AG09319 (cell line): ENCODE results near the gene DDX10.
"Not testable (repeated sequence)": the region's sequence is repeated elsewhere in the genome, so short reads cannot be mapped to it uniquely, and the experiment has no call there.

ENCODE experiments used
- DNase-seq: peaks from one replicate; pipeline ENCODE4 v3.0.0-alpha.2; 2010; ENCODE audit warnings: low read depth; ENCODE audit errors: extremely low read depth
- TF ChIP-seq, protein P1 (sequence below): IDR thresholded peaks from 2 replicates; pipeline ENCODE4 v1.5.1; 2011; ENCODE audit warnings: low read depth, mild to moderate bottlenecking, inconsistent platforms, low read length, moderate library complexity

The DDX10 gene

DNA sequence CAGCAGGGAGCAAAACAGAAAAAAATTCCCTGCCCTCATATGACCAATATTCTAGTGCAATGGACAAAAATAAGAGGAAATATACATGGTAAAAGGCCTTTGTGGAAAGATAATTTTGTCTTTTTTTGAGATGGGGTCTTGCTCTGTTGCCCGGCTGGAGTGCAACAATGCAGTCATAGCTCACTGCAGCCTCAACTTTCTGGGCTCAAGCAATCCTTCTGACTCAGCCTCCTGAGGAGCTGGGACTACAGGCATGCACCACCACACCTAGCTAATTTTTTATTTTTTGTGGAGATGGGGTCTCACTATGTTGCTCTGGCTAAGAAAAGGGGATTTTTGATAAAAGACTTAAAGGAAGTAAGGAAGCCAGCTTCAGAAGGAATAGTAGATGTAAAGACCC, 25.7 kb upstream of the DDX10 start:
- DNase-seq: no peak
- TF ChIP-seq, protein P1, sequence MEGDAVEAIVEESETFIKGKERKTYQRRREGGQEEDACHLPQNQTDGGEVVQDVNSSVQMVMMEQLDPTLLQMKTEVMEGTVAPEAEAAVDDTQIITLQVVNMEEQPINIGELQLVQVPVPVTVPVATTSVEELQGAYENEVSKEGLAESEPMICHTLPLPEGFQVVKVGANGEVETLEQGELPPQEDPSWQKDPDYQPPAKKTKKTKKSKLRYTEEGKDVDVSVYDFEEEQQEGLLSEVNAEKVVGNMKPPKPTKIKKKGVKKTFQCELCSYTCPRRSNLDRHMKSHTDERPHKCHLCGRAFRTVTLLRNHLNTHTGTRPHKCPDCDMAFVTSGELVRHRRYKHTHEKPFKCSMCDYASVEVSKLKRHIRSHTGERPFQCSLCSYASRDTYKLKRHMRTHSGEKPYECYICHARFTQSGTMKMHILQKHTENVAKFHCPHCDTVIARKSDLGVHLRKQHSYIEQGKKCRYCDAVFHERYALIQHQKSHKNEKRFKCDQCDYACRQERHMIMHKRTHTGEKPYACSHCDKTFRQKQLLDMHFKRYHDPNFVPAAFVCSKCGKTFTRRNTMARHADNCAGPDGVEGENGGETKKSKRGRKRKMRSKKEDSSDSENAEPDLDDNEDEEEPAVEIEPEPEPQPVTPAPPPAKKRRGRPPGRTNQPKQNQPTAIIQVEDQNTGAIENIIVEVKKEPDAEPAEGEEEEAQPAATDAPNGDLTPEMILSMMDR: no peak

DNA sequence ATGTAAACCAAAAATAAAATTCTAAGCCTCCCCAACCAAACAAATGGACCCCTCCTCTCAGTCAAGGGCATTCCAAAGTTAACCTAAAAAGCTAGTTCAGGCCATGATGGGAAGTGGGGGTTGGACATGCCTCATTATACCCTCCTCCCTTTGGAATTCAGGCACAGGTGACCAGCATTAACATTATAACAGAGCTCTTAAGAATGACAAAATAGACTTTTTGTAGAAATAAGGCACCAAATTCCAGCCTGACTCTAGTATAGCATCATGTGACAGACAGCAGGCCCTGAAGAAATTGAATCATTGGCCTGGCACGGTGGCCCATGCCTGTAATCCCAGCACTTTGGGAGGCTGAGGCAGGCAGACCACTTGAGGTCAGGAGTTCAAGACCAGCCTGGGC, 23.1 kb upstream of the DDX10 start:
- not testable (repeated sequence) for DNase-seq

DNA sequence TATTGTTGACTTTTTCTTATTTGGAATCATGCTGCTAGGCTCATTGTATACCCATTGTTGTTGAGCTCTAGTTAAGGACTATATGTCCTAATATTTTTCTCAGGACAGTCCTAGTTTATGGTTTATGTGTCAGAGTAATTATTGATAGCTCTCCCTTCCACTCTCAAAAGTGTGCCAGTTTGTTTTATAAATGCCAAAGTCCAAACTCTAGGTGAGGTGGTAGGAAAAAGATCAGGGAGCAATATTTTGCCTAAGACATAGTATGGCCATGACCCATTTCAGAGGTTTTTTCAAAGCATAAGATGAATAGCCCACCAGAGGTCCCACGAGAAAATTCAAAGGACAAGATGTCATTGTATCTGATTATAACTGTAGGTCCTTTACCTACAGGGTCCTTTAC, 20.9 kb upstream of the DDX10 start:
- DNase-seq: no peak
- TF ChIP-seq, protein P1: no peak

GRCh38 chr11:108645970-108646369, 18.9 kb upstream of the DDX10 start:
- TF ChIP-seq, protein P1: no peak
- DNase-seq: no peak

GRCh38 chr11:108647387-108647700, 17.5 kb upstream of the DDX10 start:
- TF ChIP-seq, protein P1: no peak
- DNase-seq: no peak

DNA sequence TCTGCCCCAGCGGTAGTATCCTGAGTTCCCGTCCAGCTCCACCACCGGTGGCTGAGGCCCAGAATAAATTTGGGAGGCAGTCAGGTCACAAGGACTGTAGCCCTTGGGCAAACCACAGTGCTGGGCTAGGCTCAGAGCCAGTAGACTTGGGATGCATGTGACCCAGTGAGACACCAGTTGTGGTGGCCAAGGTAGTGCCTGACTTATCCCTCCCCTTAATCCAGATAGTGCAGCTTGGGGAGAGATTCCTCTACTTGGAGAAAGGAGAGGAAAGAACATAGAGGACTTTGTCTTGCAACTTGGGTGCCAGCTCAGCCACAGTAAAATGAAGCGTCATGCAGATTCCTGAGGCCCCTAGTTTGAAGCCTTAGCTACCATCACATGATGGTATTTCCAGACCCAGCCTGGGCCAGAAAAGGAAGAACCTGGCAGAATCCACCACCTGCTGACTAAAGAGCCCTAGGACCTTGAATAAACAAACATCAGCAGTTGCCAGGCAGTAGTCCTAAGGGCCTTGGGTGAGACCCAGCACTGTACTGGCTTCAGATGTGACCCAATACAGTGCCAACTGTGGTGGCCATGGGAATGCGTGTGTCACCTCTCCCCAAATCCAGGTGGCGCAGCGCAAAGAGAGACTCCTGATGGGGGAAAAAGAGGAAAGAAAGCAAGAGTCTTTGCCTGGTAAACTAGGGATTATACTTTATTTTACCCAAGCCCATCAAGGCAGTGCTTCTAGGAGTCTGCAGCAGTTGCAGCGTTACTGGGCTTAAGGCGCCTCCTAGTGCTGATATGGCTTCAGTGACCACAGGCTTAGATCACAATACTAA, 17.0 kb upstream of the DDX10 start:
- DNase-seq: peak; percentile 68
- TF ChIP-seq, protein P1: peak; percentile 93

- TF ChIP-seq, protein P1: no peak
- DNase-seq: no peak
Measured at GRCh38 chr11:108648528-108648885, 16.4 kb upstream of the DDX10 start.

- not testable (repeated sequence) for DNase-seq
Measured at GRCh38 chr11:108654100-108654499, 10.8 kb upstream of the DDX10 start.
